Upper lobe of left lung (tissue), 4 donors: ENCODE data around the gene HTR3D.

Experiments used
- POLR2A ChIP-seq, 4 donors: fragments of 450-650 bp; IDR thresholded peaks; one replicate each; pipeline ENCODE4 v1.5.1; 2016 to 2017; ENCODE audit warnings: antibody characterized with exemption in 4 of 4, mild to moderate bottlenecking in 2 of 4
- POLR2AphosphoS5 ChIP-seq, 2 donors: sonication (generic); formaldehyde crosslinking; IDR thresholded peaks; one replicate each; pipeline ENCODE4 v1.5.1; 2017; ENCODE audit warnings: antibody characterized with exemption in 2 of 2

DNA sequence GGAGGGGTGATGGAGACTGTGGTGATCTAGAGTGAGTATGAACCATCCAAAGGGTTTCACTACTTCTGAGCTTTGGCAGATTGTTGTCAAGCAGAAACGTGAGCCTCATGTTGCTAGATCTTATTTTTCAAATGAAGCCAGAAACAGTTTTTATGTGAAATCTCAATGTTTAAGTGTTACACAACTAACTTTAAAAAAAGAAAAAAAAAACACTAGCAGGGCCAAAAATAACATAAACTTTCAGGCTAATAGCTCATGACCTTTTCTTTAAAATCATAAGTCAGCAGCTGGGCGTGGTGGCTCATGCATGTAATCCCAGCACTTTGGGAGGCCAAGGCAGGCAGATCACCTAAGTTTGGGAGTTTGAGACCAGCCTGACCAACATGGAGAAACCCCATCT is 2.1 kb upstream of the HTR3D start:
- TF ChIP-seq POLR2A (IDR thresholded peaks at IDR 0.05) (no peak), POLR2AphosphoS5 (IDR thresholded peaks at IDR 0.05) (no peak)
